GM18907 (cell line): ENCODE results near the gene CTDP1.
"Not testable (repeated sequence)": the region's sequence is repeated elsewhere in the genome, so short reads cannot be mapped to it uniquely, and the experiment has no call there.

ENCODE experiments used
- ATAC-seq: cut with Tn5 transposase; IDR thresholded peaks from one replicate; pipeline ENCODE4 v1.9.1; 2021; ENCODE audit warnings: mild to moderate bottlenecking, moderate library complexity; ENCODE audit not compliant: unreplicated experiment

Gene CTDP1

GRCh38 chr18:79719478-79720358 lies 40.1 kb downstream of the CTDP1 start:
- ATAC-seq, result not testable (repeated sequence)

GRCh38 chr18:79720359-79720733 lies 40.7 kb downstream of the CTDP1 start:
- no peak for ATAC-seq

GRCh38 chr18:79723036-79723435 lies 43.4 kb downstream of the CTDP1 start:
- no peak for ATAC-seq

- no peak for ATAC-seq
Observed at GRCh38 chr18:79723628-79724027, 44.0 kb downstream of the CTDP1 start.

- no peak for ATAC-seq
Observed at GRCh38 chr18:79724299-79725080, 44.9 kb downstream of the CTDP1 start.

- no peak for ATAC-seq
Observed at GRCh38 chr18:79725486-79725885, 45.9 kb downstream of the CTDP1 start.

GRCh38 chr18:79726721-79727120 lies 47.1 kb downstream of the CTDP1 start:
- no peak for ATAC-seq

GRCh38 chr18:79727211-79727610 lies 47.6 kb downstream of the CTDP1 start:
- ATAC-seq, result no peak

- ATAC-seq, result no peak
Observed at GRCh38 chr18:79728931-79729586, 49.5 kb downstream of the CTDP1 start.

- no peak for ATAC-seq
Observed at GRCh38 chr18:79729611-79730010, 50.0 kb downstream of the CTDP1 start.

- no peak for ATAC-seq
Observed at GRCh38 chr18:79730804-79731203, 51.2 kb downstream of the CTDP1 start.

GRCh38 chr18:79731881-79732720 lies 52.5 kb downstream of the CTDP1 start:
- not testable (repeated sequence) for ATAC-seq

GRCh38 chr18:79732721-79733025 lies 53.1 kb downstream of the CTDP1 start:
- no peak for ATAC-seq

- ATAC-seq, result no peak
Observed at GRCh38 chr18:79733135-79733701, 53.6 kb downstream of the CTDP1 start.

GRCh38 chr18:79733986-79734770 lies 54.6 kb downstream of the CTDP1 start:
- ATAC-seq, result no peak

GRCh38 chr18:79735071-79735980 lies 55.7 kb downstream of the CTDP1 start:
- no peak for ATAC-seq

GRCh38 chr18:79736230-79736629 lies 56.6 kb downstream of the CTDP1 start:
- no peak for ATAC-seq

- ATAC-seq, result no peak
Observed at GRCh38 chr18:79736846-79737245, 57.2 kb downstream of the CTDP1 start.

GRCh38 chr18:79737426-79737825 lies 57.8 kb downstream of the CTDP1 start:
- no peak for ATAC-seq
